H1 (cell line): ENCODE data around the gene TNFAIP1. TPM values are rescaled to one million over a fixed set of nuclear protein-coding genes. Genes with fewer than 3 reads are reported as not detected.

Source experiments
- CTCF ChIA-PET: fragments of 300-600 bp; sonication (Branson Sonifier 250); formaldehyde crosslinking; loops from one replicate; lab custom pipeline; 2021; ENCODE audit not compliant: partially characterized antibody; lab: Charles Lee
- POLR2A ChIA-PET: fragments of 300-600 bp; sonication (Branson Sonifier 250); formaldehyde crosslinking; loops from one replicate; lab custom pipeline; 2021; ENCODE audit warnings: inconsistent platforms; ENCODE audit not compliant: partially characterized antibody; lab: Charles Lee
- DNase-seq, 2 experiments: peaks; one replicate each; pipeline versions ENCODE4 v3.0.0 to v3.0.0-alpha.2; 2010 to 2022; ENCODE audit warnings: low spot score in 2 of 2, low read depth in 1 of 2, mixed read lengths in 1 of 2
- FAIRE-seq: peaks from 2 replicates; lab custom pipeline; 2011; peaks lifted over from hg19 to GRCh38; lab: Jason Lieb, UNC
- H2AFZ ChIP-seq: 2 replicates; pipeline ENCODE4 v1.8.1; 2012; ENCODE audit warnings: low read length, inconsistent platforms
- H2AK5ac ChIP-seq: 2 replicates; pipeline ENCODE4 v1.6.1; 2013; ENCODE audit warnings: low read depth, low read length
- H2BK120ac ChIP-seq: replicated peaks from 2 replicates; pipeline ENCODE3; 2013; ENCODE audit warnings: low read depth, low read length, inconsistent platforms
- H2BK12ac ChIP-seq: 2 replicates; pipeline ENCODE4 v1.6.1; 2013; ENCODE audit warnings: low read depth, low read length
- H2BK15ac ChIP-seq: 2 replicates; pipeline ENCODE4 v1.6.1; 2013; ENCODE audit warnings: low read length
- H2BK20ac ChIP-seq: 2 replicates; pipeline ENCODE4 v1.6.1; 2013; ENCODE audit warnings: low read length
- H2BK5ac ChIP-seq: 2 replicates; pipeline ENCODE4 v1.6.1; 2013; ENCODE audit warnings: low read depth, low read length
- H3K14ac ChIP-seq: 2 replicates; pipeline ENCODE4 v1.6.1; 2013; ENCODE audit warnings: inconsistent platforms; ENCODE audit not compliant: insufficient read length
- H3K18ac ChIP-seq: 2 replicates; pipeline ENCODE4 v1.6.1; 2013; ENCODE audit warnings: low read length; ENCODE audit errors: extremely low read depth
- H3K23ac ChIP-seq: 2 replicates; pipeline ENCODE4 v1.6.1; 2013; ENCODE audit warnings: inconsistent platforms; ENCODE audit not compliant: insufficient read length
- H3K23me2 ChIP-seq: 2 replicates; pipeline ENCODE4 v1.6.1; 2013; ENCODE audit warnings: low read depth, low read length
- H3K27ac ChIP-seq: 2 replicates; pipeline ENCODE4 v1.6.1; 2011; ENCODE audit warnings: low read depth, low read length, inconsistent platforms
- H3K27me3 ChIP-seq, 4 experiments: replicated peaks in 1 of 4; 1 replicate in 1 of 4; 2 replicates in 3 of 4; pipeline versions ENCODE4 v1.6.1 to v1.8.1; 2011 to 2013; ENCODE audit warnings: low read length in 3 of 4, mild to moderate bottlenecking in 3 of 4, inconsistent platforms in 2 of 4, mixed read lengths in 2 of 4, moderate library complexity in 1 of 4; ENCODE audit not compliant: control insufficient read depth in 3 of 4, insufficient read depth in 3 of 4; ENCODE audit errors: extremely low read depth in 1 of 4
- H3K36me3 ChIP-seq, 4 experiments: 2 replicates each; pipeline versions ENCODE4 v1.6.1 to v1.8.1; 2011 to 2013; ENCODE audit warnings: mild to moderate bottlenecking in 4 of 4, low read length in 3 of 4, moderate library complexity in 2 of 4, control low read depth in 1 of 4, inconsistent platforms in 1 of 4; ENCODE audit not compliant: insufficient read depth in 4 of 4, control insufficient read depth in 2 of 4
- H3K4ac ChIP-seq: replicated peaks from 2 replicates; pipeline ENCODE3; 2013; ENCODE audit warnings: low read length, low read depth, mixed read lengths, inconsistent platforms; ENCODE audit not compliant: insufficient read length
- H3K4me1 ChIP-seq, 4 experiments: replicated peaks in 1 of 4; 1 replicate in 1 of 4; 2 replicates in 3 of 4; pipeline versions ENCODE4 v1.6.1 to v1.8.1; 2011 to 2013; ENCODE audit warnings: low read length in 3 of 4, inconsistent platforms in 2 of 4, mixed read lengths in 1 of 4; ENCODE audit not compliant: insufficient read depth in 4 of 4, control insufficient read depth in 3 of 4
- H3K4me2 ChIP-seq, 2 experiments: 2 replicates each; pipeline versions ENCODE4 v1.6.1 to v1.8.1; 2011 to 2013; ENCODE audit warnings: low read depth in 2 of 2, low read length in 2 of 2, control low read depth in 1 of 2, inconsistent platforms in 1 of 2, mild to moderate bottlenecking in 1 of 2; ENCODE audit not compliant: insufficient read depth in 1 of 2
- H3K4me3 ChIP-seq, 4 experiments: fragments of 200-600, 300-600 bp in 1 of 4; sonication (generic), shearing (Covaris generic), sonication (Bioruptor Twin) in 1 of 4; 2 replicates each; pipeline versions ENCODE4 v1.5.1 to v1.8.1; 2011 to 2016; ENCODE audit warnings: low read length in 4 of 4, low read depth in 3 of 4, control low read depth in 2 of 4, inconsistent platforms in 2 of 4, mild to moderate bottlenecking in 2 of 4, mixed read lengths in 1 of 4, moderate library complexity in 1 of 4; ENCODE audit not compliant: insufficient read depth in 2 of 4; ENCODE audit errors: extremely low read depth in 1 of 4
- H3K56ac ChIP-seq: replicated peaks from 2 replicates; pipeline ENCODE3; 2013; ENCODE audit warnings: low read depth, mild to moderate bottlenecking, mixed read lengths, low read length, inconsistent platforms; ENCODE audit not compliant: insufficient read length
- H3K79me1 ChIP-seq: 2 replicates; pipeline ENCODE4 v1.6.1; 2013; ENCODE audit warnings: low read depth, low read length, control low read depth
- H3K79me2 ChIP-seq, 2 experiments: 2 replicates each; pipeline versions ENCODE4 v1.6.1 to v1.8.1; 2012 to 2013; ENCODE audit warnings: low read length in 2 of 2, mild to moderate bottlenecking in 2 of 2, inconsistent platforms in 1 of 2; ENCODE audit not compliant: insufficient read depth in 2 of 2, control insufficient read depth in 1 of 2
- H3K9ac ChIP-seq, 4 experiments: replicated peaks in 1 of 4; 1 replicate in 1 of 4; 2 replicates in 3 of 4; pipeline versions ENCODE4 v1.6.1 to v1.8.1; 2011 to 2013; ENCODE audit warnings: low read depth in 3 of 4, low read length in 3 of 4, control low read depth in 2 of 4, mild to moderate bottlenecking in 2 of 4, moderate library complexity in 2 of 4, inconsistent platforms in 1 of 4; ENCODE audit errors: extremely low read depth in 1 of 4
- H3K9me3 ChIP-seq, 2 experiments: 2 replicates each; pipeline versions ENCODE4 v1.6.1 to v1.8.1; 2012 to 2013; ENCODE audit warnings: mild to moderate bottlenecking in 2 of 2, moderate library complexity in 2 of 2, control low read depth in 1 of 2, inconsistent platforms in 1 of 2, low read depth in 1 of 2, low read length in 1 of 2, mixed read lengths in 1 of 2; ENCODE audit not compliant: insufficient read depth in 2 of 2
- H4K20me1 ChIP-seq, 2 experiments: replicated peaks in 1 of 2; 2 replicates each; pipeline versions ENCODE3 to v1.8.1; 2011 to 2013; ENCODE audit warnings: inconsistent platforms in 2 of 2, low read length in 2 of 2, mild to moderate bottlenecking in 1 of 2; ENCODE audit not compliant: insufficient read depth in 2 of 2, control insufficient read depth in 1 of 2
- H4K5ac ChIP-seq: 2 replicates; pipeline ENCODE4 v1.6.1; 2013; ENCODE audit warnings: low read length, low read depth, mixed read lengths, inconsistent platforms; ENCODE audit not compliant: insufficient read length
- H4K8ac ChIP-seq: 2 replicates; pipeline ENCODE4 v1.8.0; 2013; ENCODE audit warnings: mild to moderate bottlenecking, moderate library complexity, low read length, inconsistent platforms; ENCODE audit not compliant: insufficient read depth; ENCODE audit errors: extremely low read depth
- H4K91ac ChIP-seq: replicated peaks from 2 replicates; pipeline ENCODE3; 2013; ENCODE audit warnings: low read length, mixed read lengths, inconsistent platforms; ENCODE audit not compliant: insufficient read length
- CTBP2 ChIP-seq: IDR thresholded peaks from 2 replicates; pipeline ENCODE4 v1.7.0; 2011; ENCODE audit warnings: borderline replicate concordance, mild to moderate bottlenecking, moderate library complexity, mixed read lengths, low read length; ENCODE audit not compliant: insufficient read depth, insufficient read length
- GABPA ChIP-seq: IDR thresholded peaks from 2 replicates; pipeline ENCODE4 v1.6.1; 2011; ENCODE audit warnings: mild to moderate bottlenecking, low read length, moderate library complexity, borderline replicate concordance; ENCODE audit not compliant: insufficient read depth
- HDAC2 ChIP-seq, 2 experiments: fragments of 300-600 bp in 1 of 2; sonication (generic) in 1 of 2; IDR thresholded peaks; 2 replicates each; pipeline ENCODE4 v1.6.1; 2011 to 2012; ENCODE audit warnings: low read depth in 2 of 2, low read length in 2 of 2, mild to moderate bottlenecking in 2 of 2, moderate library complexity in 2 of 2, borderline replicate concordance in 1 of 2, inconsistent platforms in 1 of 2
- KDM4A ChIP-seq: IDR thresholded peaks from one replicate; pipeline ENCODE4 v1.7.1; 2012; ENCODE audit warnings: low read depth, mild to moderate bottlenecking, moderate library complexity, low read length, inconsistent platforms; ENCODE audit not compliant: severe bottlenecking
- RFX5 ChIP-seq: IDR thresholded peaks from 2 replicates; pipeline ENCODE4 v1.6.1; 2011; ENCODE audit warnings: low read depth, low read length, improper control_type of control experiment, borderline replicate concordance
- RNF2 ChIP-seq: fragments of 200-900, 300-1000 bp; sonication (generic); IDR thresholded peaks from 2 replicates; pipeline ENCODE4 v1.7.1; 2016; ENCODE audit warnings: borderline replicate concordance, low read depth, mild to moderate bottlenecking, antibody characterized with exemption, low read length; ENCODE audit not compliant: poor library complexity, severe bottlenecking; ENCODE audit errors: missing control alignments
- RXRA ChIP-seq: IDR thresholded peaks from 2 replicates; pipeline ENCODE4 v1.6.1; 2011; ENCODE audit warnings: low read depth, mild to moderate bottlenecking, low read length, moderate library complexity; ENCODE audit not compliant: insufficient read depth
- SP2 ChIP-seq: IDR thresholded peaks from 2 replicates; pipeline ENCODE4 v1.6.1; 2012; ENCODE audit warnings: mild to moderate bottlenecking, low read length, inconsistent platforms
- ZNF274 ChIP-seq: IDR thresholded peaks from 2 replicates; pipeline ENCODE4 v1.7.0; 2012; ENCODE audit warnings: low read length, borderline replicate concordance; ENCODE audit errors: extremely low read depth
- WGBS, 2 experiments: shearing (Covaris generic) in 1 of 2; methylation state at CpG; one replicate each; pipeline versions ENCODE4 v1.1.6 to v1.1.7; 2013 to 2015; ENCODE audit warnings: low lambda C conversion rate in 2 of 2, mixed read lengths in 2 of 2, inconsistent platforms in 1 of 2, low coverage in 1 of 2, missing lambda C conversion rate in 1 of 2; ENCODE audit not compliant: insufficient replicate concordance in 2 of 2, insufficient coverage in 1 of 2, insufficient read length in 1 of 2; ENCODE audit errors: extremely low coverage in 1 of 2, missing lambda C conversion rate in 1 of 2; 5-methylcytosine and 5-hydroxymethylcytosine counted together
- polyA plus RNA-seq, 7 experiments: library from polyadenylated mRNA; depleted of rRNA in 3 of 7; stranded (reverse) in 5 of 7; unstranded in 2 of 7; fragments of >200 nt in 5 of 7; fragments of 200-250 nt in 2 of 7; gene quantifications; 1 replicate in 5 of 7; 2 replicates in 1 of 7; 4 replicates in 1 of 7; pipeline versions ENCODE4 v1.2.1 to v1.2.3, GENCODE V29; 2011 to 2013; ENCODE audit warnings: missing spikeins in 2 of 7, mixed read lengths in 2 of 7
- total RNA-seq: library from RNA; stranded (reverse); fragmentation: NEBNext Ultra II Directional; extraction: Animal tissue kit (Norgen Biotek cat#: 25700); gene quantifications from 2 replicates; pipeline ENCODE4 v1.2.1, GENCODE V29; 2021
- TF ChIP-seq, protein P1 (sequence below): IDR thresholded peaks from 2 replicates; pipeline ENCODE4 v1.6.1; 2012; ENCODE audit warnings: inconsistent platforms

TNFAIP1 gene
- total and polyA plus RNA-seq, 2 of the 8 experiments (the other 6 are each of a cell fraction or from before 2014, with no cell fraction given), result 16.9 to 19.5 TPM

DNA sequence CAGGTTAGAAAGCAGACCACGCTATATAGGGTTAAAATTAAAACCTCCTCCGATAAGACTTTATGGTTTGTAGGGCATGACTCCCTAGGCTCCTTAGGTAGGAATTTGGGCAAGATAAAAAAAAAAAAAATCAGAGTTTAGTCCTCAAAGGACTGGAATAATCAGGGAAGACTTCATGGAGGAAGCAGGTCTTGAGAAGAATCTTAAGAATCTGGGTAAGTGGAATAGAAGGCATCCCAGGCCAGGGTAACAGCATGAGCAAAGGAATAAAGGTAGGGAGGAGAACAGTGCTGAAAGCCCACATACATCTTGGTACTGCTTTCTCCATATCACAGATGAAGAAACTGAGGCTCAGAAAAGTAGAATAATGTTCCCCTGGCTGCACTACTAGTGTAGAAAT is 55.0 kb downstream of the TNFAIP1 start:
- no peak for TF ChIP-seq KDM4A
- TF ChIP-seq RFX5, result no peak
- TF ChIP-seq SP2, result no peak
- TF ChIP-seq RXRA, result no peak
- TF ChIP-seq, protein P1, sequence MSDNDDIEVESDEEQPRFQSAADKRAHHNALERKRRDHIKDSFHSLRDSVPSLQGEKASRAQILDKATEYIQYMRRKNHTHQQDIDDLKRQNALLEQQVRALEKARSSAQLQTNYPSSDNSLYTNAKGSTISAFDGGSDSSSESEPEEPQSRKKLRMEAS, result no peak
- no peak for TF ChIP-seq ZNF274
- TF ChIP-seq RNF2, result no peak
- TF ChIP-seq GABPA, result no peak
- no peak for TF ChIP-seq HDAC2 (IDR thresholded peaks at IDR 0.05; ENCODE audit: borderline replicate concordance in 1 of 2, low read depth in 2 of 2, low read length in 2 of 2)
- no peak for TF ChIP-seq CTBP2
- Histone ChIP-seq H3K79me1 (no peaks in the 10 kb centered on the region), H3K36me3 (0 out of 8 replicates have a peak, but pooled peaks cover 0 to 3% (median 0%) of the 10 kb centered on the region in 4 experiments), H4K91ac (no peak overlapping the region), H3K23ac (no peak overlapping the region), H2BK120ac (no peak overlapping the region), H3K4me1 (no peaks in the 10 kb centered on the region), H3K9me3 (no peaks in the 10 kb centered on the region), H4K8ac (no peak overlapping the region), H2AK5ac (no peak overlapping the region), H3K79me2 (no peaks in the 10 kb centered on the region), H3K4ac (no peak overlapping the region), H3K18ac (no peak overlapping the region), H3K4me2 (no peak overlapping the region), H2BK15ac (no peak overlapping the region), H2AFZ (no peak overlapping the region), H2BK5ac (no peak overlapping the region), H2BK20ac (no peak overlapping the region), H3K4me3 (no peak overlapping the region), H4K5ac (no peak overlapping the region), H3K56ac (no peak overlapping the region), H3K23me2 (no peaks in the 10 kb centered on the region), H2BK12ac (no peak overlapping the region), H3K14ac (no peak overlapping the region), H3K27me3 (peaks cover under 1 to 7% (median 4%) of the 10 kb centered on the region in 4 experiments), H3K9ac (no peak overlapping the region), H4K20me1 (no peaks in the 10 kb centered on the region), H3K27ac (no peak overlapping the region)
- whole genome bisulfite sequencing, 2 experiments, result 90% methylated on average over 2 of the region's 2 CpGs; no CpG with 5 or more reads in 1 of the 2 experiments
- ChIA-PET POLR2A (interaction anchor here (0.6 to 12.7 kb wide), 2 partner anchors 11 to 86 kb away, joined by 3 to 135 read pairs; partner anchors contain the start of gene SLC46A1), CTCF (interaction anchor here (0.6 to 2.0 kb wide), 3 partner anchors 9 to 1435 kb away, joined by 3 to 9 read pairs (median 3); no protein-coding TSS in a partner anchor)
- DNase-seq (no peak), FAIRE-seq (no peak)
